Neural progenitor cell (in vitro differentiated cells): ENCODE results near the gene ARFRP1. TPM values are rescaled to one million over a fixed set of nuclear protein-coding genes. Genes with fewer than 3 reads are reported as not detected.

Experiments
- DNase-seq: peaks from one replicate; pipeline ENCODE4 v3.0.0-alpha.2; 2016; ENCODE audit warnings: low spot score
- H2AFZ ChIP-seq: fragments of 200-600 bp; sonication (generic); replicated peaks from 2 replicates; pipeline ENCODE4 v1.6.1; 2016; ENCODE audit warnings: antibody characterized with exemption
- H3F3A ChIP-seq: fragments of 200-600 bp; sonication (generic); 2 replicates; pipeline ENCODE4 v1.6.1; 2016; ENCODE audit warnings: antibody characterized with exemption, low read depth
- H3K27ac ChIP-seq: fragments of 200-600 bp; sonication (generic); 2 replicates; pipeline ENCODE4 v1.5.1; 2016; ENCODE audit warnings: mild to moderate bottlenecking
- H3K27me3 ChIP-seq: fragments of 200-600 bp; sonication (generic); 2 replicates; pipeline ENCODE4 v1.6.1; 2016; ENCODE audit warnings: mild to moderate bottlenecking, moderate library complexity
- H3K36me3 ChIP-seq: fragments of 200-600 bp; sonication (generic); 2 replicates; pipeline ENCODE4 v1.5.1; 2016
- H3K4me1 ChIP-seq: fragments of 200-600 bp; sonication (generic); 2 replicates; pipeline ENCODE4 v1.6.1; 2016; ENCODE audit warnings: mixed run types
- H3K4me2 ChIP-seq: fragments of 200-600 bp; sonication (generic); 2 replicates; pipeline ENCODE4 v1.6.1; 2016
- H3K4me3 ChIP-seq: fragments of 200-600 bp; sonication (generic); 2 replicates; pipeline ENCODE4 v1.5.1; 2016
- H3K79me2 ChIP-seq: fragments of 200-600 bp; sonication (generic); 2 replicates; pipeline ENCODE4 v1.6.1; 2016; ENCODE audit warnings: low read depth
- H3K9ac ChIP-seq: fragments of 200-600 bp; sonication (generic); 2 replicates; pipeline ENCODE4 v1.6.1; 2016
- H3K9me3 ChIP-seq: fragments of 200-600 bp; sonication (generic); 2 replicates; pipeline ENCODE4 v1.5.1; 2016; ENCODE audit warnings: low read depth
- H4K20me1 ChIP-seq: fragments of 200-600 bp; sonication (generic); 2 replicates; pipeline ENCODE4 v1.6.1; 2016; ENCODE audit warnings: low read depth
- H3K27ac Mint-ChIP-seq: 3 replicates; pipeline ENCODE4 v1.8.0; 2021; ENCODE audit warnings: mixed read lengths
- H3K27me3 Mint-ChIP-seq: 2 replicates; pipeline ENCODE4 v1.8.0; 2022; ENCODE audit warnings: low read depth, mild to moderate bottlenecking, inconsistent platforms, moderate library complexity, mixed read lengths; ENCODE audit not compliant: insufficient read depth
- H3K36me3 Mint-ChIP-seq: 3 replicates; pipeline ENCODE4 v1.8.0; 2021; ENCODE audit warnings: mixed read lengths
- H3K4me1 Mint-ChIP-seq: 3 replicates; pipeline ENCODE4 v1.8.0; 2021; ENCODE audit warnings: mixed read lengths
- H3K4me3 Mint-ChIP-seq: 3 replicates; pipeline ENCODE4 v1.8.0; 2021; ENCODE audit warnings: mild to moderate bottlenecking, moderate library complexity, mixed read lengths
- H3K9me3 Mint-ChIP-seq: 3 replicates; pipeline ENCODE4 v1.8.0; 2020; ENCODE audit warnings: mixed read lengths
- CTCF ChIP-seq: fragments of 200-600 bp; sonication (generic); IDR thresholded peaks from 2 replicates; pipeline ENCODE4 v1.5.1; 2017; ENCODE audit warnings: antibody characterized with exemption, mild to moderate bottlenecking
- EZH2 ChIP-seq: fragments of 200-600 bp; sonication (generic); IDR thresholded peaks from 2 replicates; pipeline ENCODE4 v1.6.1; 2017; ENCODE audit warnings: antibody characterized with exemption, mild to moderate bottlenecking, moderate library complexity
- EZH2phosphoT487 ChIP-seq: fragments of 200-600 bp; sonication (generic); IDR thresholded peaks from 2 replicates; pipeline ENCODE4 v1.6.1; 2017; ENCODE audit warnings: antibody characterized with exemption
- total RNA-seq: library from RNA; depleted of rRNA; stranded (reverse); fragments of >200 nt; gene quantifications from 2 replicates; pipeline ENCODE4 v1.2.3, GENCODE V29; 2015; ENCODE audit warnings: low replicate concordance

The ARFRP1 gene
- total RNA-seq, 1 donor from 2014 or later = 18.3 TPM

GRCh38 chr20:63658749-63659187 is 49.0 kb downstream of the ARFRP1 start:
- H2AFZ ChIP-seq = peak overlapping the region; percentile 51
- H3K9ac ChIP-seq = no peak overlapping the region
- H3K36me3 Mint-ChIP-seq = peaks cover 2% of the 10 kb centered on the region
- TF ChIP-seq EZH2phosphoT487 (no peak), CTCF (no peak), EZH2 (no peak)
- peak overlapping the region; percentile 84 for H3K4me2 ChIP-seq
- H3K4me1 Mint-ChIP-seq = peaks cover 36% of the 10 kb centered on the region
- no peak for DNase-seq
- peak overlapping the region; percentile 95 for H3K4me3 Mint-ChIP-seq
- peak overlapping the region; percentile 46 for H3K27ac Mint-ChIP-seq
- peaks cover 8% of the 10 kb centered on the region for H3K79me2 ChIP-seq
- H3K9me3 ChIP-seq = no peaks in the 10 kb centered on the region
- H3K4me1 ChIP-seq = no peaks in the 10 kb centered on the region
- H3K27me3 Mint-ChIP-seq = peaks cover 12% of the 10 kb centered on the region
- no peak overlapping the region for H3K27ac ChIP-seq
- no peaks in the 10 kb centered on the region for H3K9me3 Mint-ChIP-seq
- peak overlapping the region; percentile 94 for H3K4me3 ChIP-seq
- H3K27me3 ChIP-seq = peaks cover 8% of the 10 kb centered on the region
- peaks cover 3% of the 10 kb centered on the region for H4K20me1 ChIP-seq
- H3F3A ChIP-seq = peaks cover 10% of the 10 kb centered on the region
- no peaks in the 10 kb centered on the region for H3K36me3 ChIP-seq

GRCh38 chr20:63657937-63658748 is 49.6 kb downstream of the ARFRP1 start, which contains the start of gene RTEL1:
Gene RTEL1, plus strand, starts transcription at chr20:63658312. Its CDS starts 1,091 bp downstream, at chr20:63659403.
- H3K27me3 Mint-ChIP-seq = peaks cover 12% of the 10 kb centered on the region
- peaks cover 2% of the 10 kb centered on the region for H3K36me3 Mint-ChIP-seq
- no peaks in the 10 kb centered on the region for H3K9me3 Mint-ChIP-seq

GRCh38 chr20:63657260-63657936 is 50.4 kb downstream of the ARFRP1 start:
- Histone ChIP-seq H3K27ac (no peak overlapping the region), H3K27me3 (peaks cover 14% of the 10 kb centered on the region), H3K4me2 (peak overlapping the region; percentile 84), H3K79me2 (peaks cover 8% of the 10 kb centered on the region), H3K36me3 (no peaks in the 10 kb centered on the region), H4K20me1 (peaks cover 9% of the 10 kb centered on the region), H3K4me1 (peaks cover 4% of the 10 kb centered on the region), H3F3A (peaks cover 17% of the 10 kb centered on the region), H3K4me3 (peak overlapping the region; percentile 94), H3K9me3 (no peaks in the 10 kb centered on the region), H3K9ac (peak overlapping the region; percentile 18), H2AFZ (no peak overlapping the region)
- DNase-seq = no peak
- TF ChIP-seq EZH2 (no peak), CTCF (no peak), EZH2phosphoT487 (no peak)
- Mint-ChIP-seq H3K36me3 (peaks cover 2% of the 10 kb centered on the region), H3K9me3 (no peaks in the 10 kb centered on the region), H3K4me1 (peaks cover 37% of the 10 kb centered on the region), H3K27ac (peak overlapping the region; percentile 98), H3K27me3 (peaks cover 12% of the 10 kb centered on the region), H3K4me3 (peak overlapping the region; percentile 95)

More at GRCh38 chr20:63657937-63658748, 49.6 kb downstream of the ARFRP1 start, which contains the start of gene RTEL1:
- no peak within 1 kb of the TSS for H3K27ac ChIP-seq
- DNase-seq = peak; percentile 95
- H3K4me1 ChIP-seq = no peaks in the 10 kb centered on the region
- TF ChIP-seq CTCF (no peak), EZH2phosphoT487 (no peak), EZH2 (no peak)
- H3K27me3 ChIP-seq = peaks cover 8% of the 10 kb centered on the region
- no peaks in the 10 kb centered on the region for H3K36me3 ChIP-seq
- H3F3A ChIP-seq = peaks cover 10% of the 10 kb centered on the region
- peak within 1 kb of the TSS; percentile 95 for H3K4me3 Mint-ChIP-seq
- peaks cover 37% of the 10 kb centered on the region for H3K4me1 Mint-ChIP-seq
- H4K20me1 ChIP-seq = peaks cover 3% of the 10 kb centered on the region
- H2AFZ ChIP-seq = peak within 1 kb of the TSS; percentile 98
- H3K4me3 ChIP-seq = peak within 1 kb of the TSS; percentile 94
- peaks cover 8% of the 10 kb centered on the region for H3K79me2 ChIP-seq
- peak within 1 kb of the TSS; percentile 98 for H3K27ac Mint-ChIP-seq
- no peaks in the 10 kb centered on the region for H3K9me3 ChIP-seq
- peak within 1 kb of the TSS; percentile 84 for H3K4me2 ChIP-seq
- peak within 1 kb of the TSS; percentile 18 for H3K9ac ChIP-seq
